GM23248 (cell line): Measurements from ENCODE around the gene HASPIN.

Experiments used
- EZH2 ChIP-seq: fragments of 200-600 bp; sonication (generic); IDR thresholded peaks from 2 replicates; pipeline ENCODE4 v1.6.1; 2018; ENCODE audit warnings: antibody characterized with exemption, mild to moderate bottlenecking; ENCODE audit not compliant: insufficient read depth, poor library complexity, severe bottlenecking
- EZH2phosphoT487 ChIP-seq: fragments of 200-600 bp; sonication (generic); IDR thresholded peaks from 2 replicates; pipeline ENCODE4 v1.6.1; 2018; ENCODE audit warnings: antibody characterized with exemption, moderate library complexity, mild to moderate bottlenecking, low read depth; ENCODE audit not compliant: insufficient read depth

- TF ChIP-seq EZH2 (no peak), EZH2phosphoT487 (no peak)
Observed at GRCh38 chr17:3712811-3713463, 10.8 kb upstream of the HASPIN start.
